Vagina (tissue), 2 donors: ENCODE data around the gene FMNL2.

Experiments used
- CTCF ChIP-seq, 3 experiments: fragments of 450-650 bp in 2 of 3; fragments of 200-600 bp in 1 of 3; sonication (generic) in 1 of 3; IDR thresholded peaks; one replicate each; pipeline ENCODE4 v1.5.1; 2017 to 2019; ENCODE audit warnings: antibody characterized with exemption in 3 of 3, mild to moderate bottlenecking in 2 of 3, moderate library complexity in 2 of 3
- POLR2A ChIP-seq, 2 donors: fragments of 450-650 bp; IDR thresholded peaks; one replicate each; pipeline ENCODE4 v1.6.1; 2017; ENCODE audit warnings: antibody characterized with exemption in 2 of 2, mild to moderate bottlenecking in 2 of 2, moderate library complexity in 2 of 2

- TF ChIP-seq POLR2A (IDR thresholded peaks at IDR 0.05) (no peak), CTCF (IDR thresholded peaks at IDR 0.05) (no peak)
Measured at GRCh38 chr2:152600051-152600657, 265.2 kb downstream of the FMNL2 start.
